Measurements from ENCODE around the gene SLC66A2. TPM values are rescaled to one million over a fixed set of nuclear protein-coding genes. Genes with fewer than 3 reads are reported as not detected.

The SLC66A2 gene
- total and polyA plus RNA-seq, 7 donors = 27.3 to 59.4 (median 33.2) TPM

GRCh38 chr18:79899609-79900445 lies 51.6 kb downstream of the SLC66A2 start:
- no peak overlapping the region for H3K27ac ChIP-seq
- H3K4me3 ChIP-seq = no peak overlapping the region
- 92% methylated on average over 53 of the region's 53 CpGs for WGBS, 2 donors
- peaks cover 0 to 20% (median 17%) of the 10 kb centered on the region in 4 donors for H3K36me3 ChIP-seq
- H3K9me3 ChIP-seq = peaks cover 6 to 25% (median 8%) of the 10 kb centered on the region in 4 donors
- intact Hi-C loops (cut with DNase I) = no loop called here
- no peaks in the 10 kb centered on the region for H3K4me1 ChIP-seq
- peaks cover 0 to 3% (median 2%) of the 10 kb centered on the region in 3 donors for H3K27me3 ChIP-seq
- peak; percentile 46 for DNase-seq
- TF ChIP-seq POLR2AphosphoS5 (IDR thresholded peaks at IDR 0.05) = peak in 1 of 4 donors; percentile 16
- no peak for TF ChIP-seq POLR2A (IDR thresholded peaks at IDR 0.05)

- Histone ChIP-seq H3K27ac (no peak overlapping the region), H3K36me3 (peaks cover 0 to 20% (median 13%) of the 10 kb centered on the region in 4 donors), H3K4me3 (no peak overlapping the region), H3K9me3 (peaks cover 6 to 30% (median 8%) of the 10 kb centered on the region in 4 donors), H3K27me3 (peaks cover 0 to 3% (median 2%) of the 10 kb centered on the region in 3 donors), H3K4me1 (no peaks in the 10 kb centered on the region)
- TF ChIP-seq CTCF (IDR thresholded peaks at IDR 0.05) (no peak), POLR2AphosphoS5 (IDR thresholded peaks at IDR 0.05) (no peak), EP300 (IDR thresholded peaks at IDR 0.05) (no peak), POLR2A (IDR thresholded peaks at IDR 0.05) (no peak)
- 84 to 90% methylated on average over 70 of the region's 70 CpGs for WGBS, 2 donors
- intact Hi-C loops (cut with DNase I) = no loop called here
- no peak for DNase-seq
Measured at GRCh38 chr18:79898952-79899608, 52.4 kb downstream of the SLC66A2 start.

- WGBS, 2 donors = 92 to 95% methylated on average over 15 of the region's 15 CpGs
- TF ChIP-seq CTCF (IDR thresholded peaks at IDR 0.05) (no peak), POLR2A (IDR thresholded peaks at IDR 0.05) (no peak), EP300 (IDR thresholded peaks at IDR 0.05) (no peak), POLR2AphosphoS5 (IDR thresholded peaks at IDR 0.05) (no peak)
- intact Hi-C loops (cut with DNase I) = no loop called here
- no peak for DNase-seq
- Histone ChIP-seq H3K27ac (no peak overlapping the region), H3K4me1 (no peaks in the 10 kb centered on the region), H3K27me3 (peaks cover 0 to 3% (median 2%) of the 10 kb centered on the region in 3 donors), H3K9me3 (peaks cover 6 to 38% (median 10%) of the 10 kb centered on the region in 4 donors), H3K36me3 (peaks cover 0 to 10% (median 4%) of the 10 kb centered on the region in 4 donors), H3K4me3 (no peak overlapping the region)
Measured at GRCh38 chr18:79897940-79898625, 53.4 kb downstream of the SLC66A2 start.

GRCh38 chr18:79896738-79897137 lies 54.7 kb downstream of the SLC66A2 start:
- Histone ChIP-seq H3K27ac (no peak overlapping the region), H3K4me1 (no peaks in the 10 kb centered on the region), H3K9me3 (peaks cover 6 to 40% (median 11%) of the 10 kb centered on the region in 4 donors), H3K4me3 (no peak overlapping the region), H3K36me3 (no peaks in the 10 kb centered on the region), H3K27me3 (peaks cover 0 to 3% (median 2%) of the 10 kb centered on the region in 3 donors)
- intact Hi-C loops (cut with DNase I) = no loop called here
- TF ChIP-seq POLR2A (IDR thresholded peaks at IDR 0.05) = no peak
- no peak for TF ChIP-seq POLR2AphosphoS5 (IDR thresholded peaks at IDR 0.05)
- no peak for DNase-seq
- 78 to 92% methylated on average over 3 of the region's 3 CpGs for WGBS, 2 donors

- Histone ChIP-seq H3K4me1 (no peaks in the 10 kb centered on the region), H3K36me3 (no peaks in the 10 kb centered on the region), H3K9me3 (peaks cover 0 to 45% (median 6%) of the 10 kb centered on the region in 4 donors), H3K27ac (no peak overlapping the region), H3K4me3 (no peak overlapping the region), H3K27me3 (no peaks in the 10 kb centered on the region)
- WGBS, 2 donors = 79 to 85% methylated on average over 5 of the region's 5 CpGs
- no peak for DNase-seq
- intact Hi-C loops (cut with DNase I) = no loop called here
- no peak for TF ChIP-seq EP300 (IDR thresholded peaks at IDR 0.05)
- no peak for TF ChIP-seq CTCF (IDR thresholded peaks at IDR 0.05)
- no peak for TF ChIP-seq POLR2A (IDR thresholded peaks at IDR 0.05)
- TF ChIP-seq POLR2AphosphoS5 (IDR thresholded peaks at IDR 0.05) = no peak
Measured at GRCh38 chr18:79890674-79891073, 60.8 kb downstream of the SLC66A2 start.

All from sigmoid colon (tissue), 7 donors.